Heart left ventricle (tissue), 16 donors: ENCODE measurements around the gene CCDC146. TPM values are rescaled to one million over a fixed set of nuclear protein-coding genes. Genes with fewer than 3 reads are reported as not detected.
A peak's percentile ranks its signal among the peaks of the same experiment; 100 is the strongest.

ENCODE experiments used
- ATAC-seq, 4 donors: fragments of 200-7000 bp; cut with Tn5 transposase; one replicate each; pipeline ENCODE4 v1.9.1; 2020 to 2022; ENCODE audit warnings: moderate library complexity in 4 of 4, mild to moderate bottlenecking in 3 of 4, moderate number of reproducible peaks in 1 of 4
- DNase-seq, 5 donors: peaks; one replicate each; pipeline ENCODE4 v3.0.0-alpha.2; 2020
- H3K27ac ChIP-seq, 12 donors: fragments of 200-600 bp; sonication (generic) in 4 of 12; one replicate each; pipeline versions ENCODE4 v1.5.0 to v1.8.0; 2016 to 2022; ENCODE audit warnings: mild to moderate bottlenecking in 2 of 12
- H3K27me3 ChIP-seq, 9 donors: fragments of 200-600 bp; sonication (generic) in 2 of 9; one replicate each; pipeline versions ENCODE4 v1.5.1 to v1.8.0; 2016 to 2022; ENCODE audit warnings: mild to moderate bottlenecking in 3 of 9
- H3K36me3 ChIP-seq, 9 donors: fragments of 200-600 bp; sonication (generic) in 2 of 9; one replicate each; pipeline versions ENCODE4 v1.5.0 to v1.8.0; 2018 to 2022; ENCODE audit warnings: mild to moderate bottlenecking in 2 of 9
- H3K4me1 ChIP-seq, 12 donors: fragments of 200-600 bp; sonication (generic) in 4 of 12; one replicate each; pipeline versions ENCODE4 v1.5.0 to v1.8.0; 2016 to 2022; ENCODE audit warnings: mild to moderate bottlenecking in 3 of 12
- H3K4me3 ChIP-seq, 12 donors: fragments of 200-600 bp; sonication (generic) in 4 of 12; one replicate each; pipeline versions ENCODE4 v1.5.0 to v1.8.0; 2017 to 2022; ENCODE audit warnings: mild to moderate bottlenecking in 9 of 12, moderate library complexity in 4 of 12
- H3K9me3 ChIP-seq, 12 donors: fragments of 200-600 bp; sonication (generic) in 4 of 12; one replicate each; pipeline versions ENCODE4 v1.5.0 to v1.8.0; 2016 to 2022; ENCODE audit warnings: mild to moderate bottlenecking in 1 of 12
- CTCF ChIP-seq, 12 donors: fragments of 200-600 bp; sonication (generic) in 4 of 12; IDR thresholded peaks; one replicate each; pipeline versions ENCODE4 v1.5.0 to v1.8.0; 2018 to 2022; ENCODE audit warnings: antibody characterized with exemption in 12 of 12, mild to moderate bottlenecking in 5 of 12
- POLR2A ChIP-seq, 2 donors: fragments of 450-650 bp; IDR thresholded peaks; one replicate each; pipeline ENCODE4 v1.6.1; 2017; ENCODE audit warnings: antibody characterized with exemption in 2 of 2, mild to moderate bottlenecking in 2 of 2, moderate library complexity in 2 of 2
- WGBS, 4 donors: extraction: QIAGEN DNeasy Blood & Tissue Kit in 2 of 4; methylation state at CpG; one replicate each; pipeline versions ENCODE4 v1.1.5 to v1.1.7; 2013 to 2018; 5-methylcytosine and 5-hydroxymethylcytosine counted together
- intact Hi-C, 10 donors: fragments of 100-400 bp; cut with DNase I; formaldehyde crosslinking; loops; one replicate each; pipeline versions ENCODE4 v1.11.1 to v1.14.2; 2022
- polyA plus RNA-seq, 2 donors: library from polyadenylated mRNA; stranded (reverse); fragments of 200-250 nt; gene quantifications; one replicate each; pipeline ENCODE4 v1.2.3, GENCODE V29; 2013
- total RNA-seq, 9 donors: library from RNA; depleted of rRNA in 2 of 9; stranded (reverse); fragments of >200 nt in 2 of 9; fragmentation: NEBNext Ultra II Directional in 3 of 9; extraction: Animal tissue kit (Norgen Biotek cat#: 25700) in 3 of 9; gene quantifications; one replicate each; pipeline versions ENCODE4 v1.1.0 to v1.2.4, GENCODE V29; 2016 to 2023
- donor health status: ischemic (EF 13 %, LVEDD 7.1; RV severe dilation, severe dysfunction).
- donor health status: healthy with polysubstance abuse.
- donor health status: DM: no; HTN: yes; CAD: no.
- donor health status: DM: no; HTN: no; CAD: no.
- donor health status: ischemic (EF 25% LVEDD 6.9; RV normal size, moderate dysfunction).
- donor health status: ischemic (EF 25% LVEDD 5.7; RV mildly dilated, moderate dysfunction).
- donor health status: healthy.
- donor health status: DM: yes; HTN: yes; CAD: no.
- donor health status: ischemic (EF 35%, LVEDD 5.7; RV mildly dilated, moderate dysfunction).
- donor health status: nonischemic (EF 11% LVEDD 7.7; RV severe dilation, severe dysfunction).
- donor health status: DM: yes; HTN: yes; CAD: no.
- donor health status: PGD.
- donor health status: ischemic (EF 29% LVEDD 5.4; RV normal size, mild dysfunction).
- donor health status: nonischemic (EF 23%, LVEDD 6.1; RV moderate dilation, normal function).

Gene CCDC146
- total and polyA plus RNA-seq, 11 donors, result 2.1 to 13.3 (median 6.6) TPM

- intact Hi-C loops, result loop anchor here in 1 of 10 donors (10.0 kb wide), 1 partner anchor 213 kb away; the partner anchor contains the start of gene CCDC146
- ATAC-seq (peak in 1 of 4 donors; percentile 70), DNase-seq (no peak)
- Histone ChIP-seq H3K4me3 (no peak overlapping the region), H3K36me3 (no peaks in the 10 kb centered on the region), H3K27me3 (no peaks in the 10 kb centered on the region), H3K27ac (peak overlapping the region in 9 of 12 donors; percentile 3 to 69 (median 48)), H3K9me3 (no peaks in the 10 kb centered on the region), H3K4me1 (peaks cover 0 to 33% (median 7%) of the 10 kb centered on the region in 12 donors)
- 58 to 75% (median 69%) methylated on average over 4 of the region's 4 CpGs for WGBS, 4 donors
- no peak for TF ChIP-seq CTCF (IDR thresholded peaks at IDR 0.05)
- TF ChIP-seq POLR2A (IDR thresholded peaks at IDR 0.05), result no peak
Measured at GRCh38 chr7:77338260-77338659, 215.8 kb downstream of the CCDC146 start.

GRCh38 chr7:77338883-77339629 is 216.6 kb downstream of the CCDC146 start:
- Histone ChIP-seq H3K4me3 (no peak overlapping the region), H3K36me3 (no peaks in the 10 kb centered on the region), H3K9me3 (no peaks in the 10 kb centered on the region), H3K4me1 (peaks cover 0 to 33% (median 7%) of the 10 kb centered on the region in 12 donors), H3K27me3 (no peaks in the 10 kb centered on the region), H3K27ac (peak overlapping the region in 2 of 12 donors; percentile 49 to 69)
- TF ChIP-seq POLR2A (IDR thresholded peaks at IDR 0.05) (no peak), CTCF (IDR thresholded peaks at IDR 0.05) (no peak)
- intact Hi-C loops, result loop anchor here in 1 of 10 donors (10.0 kb wide), 1 partner anchor 214 kb away; the partner anchor contains the start of gene CCDC146
- DNase-seq (no peak), ATAC-seq (peak in 1 of 4 donors; percentile 18)
- 74 to 94% (median 81%) methylated on average over 5 of the region's 5 CpGs for WGBS, 4 donors

- ATAC-seq (no peak), DNase-seq (no peak)
- H3K36me3 ChIP-seq, result no peaks in the 10 kb centered on the region
- TF ChIP-seq CTCF (IDR thresholded peaks at IDR 0.05) (no peak), POLR2A (IDR thresholded peaks at IDR 0.05) (no peak)
- peaks cover 0 to 33% (median 7%) of the 10 kb centered on the region in 12 donors for H3K4me1 ChIP-seq
- intact Hi-C loops, result loop anchor here in 2 of 10 donors (5.0 to 10.0 kb wide), 2 partner anchors 47 to 215 kb away; partner anchors contain the start of gene CCDC146 (in 1 of the 2)
- no peak overlapping the region for H3K27ac ChIP-seq
- H3K9me3 ChIP-seq, result no peaks in the 10 kb centered on the region
- H3K27me3 ChIP-seq, result no peaks in the 10 kb centered on the region
- WGBS, 4 donors, result 81 to 90% (median 82%) methylated on average over 5 of the region's 5 CpGs
- H3K4me3 ChIP-seq, result no peak overlapping the region
Measured at GRCh38 chr7:77339726-77340125, 217.3 kb downstream of the CCDC146 start.

Other genes with a start within 250 kb of the CCDC146 start
- not detected for gene SPDYE17, start 90.3 kb upstream of the CCDC146 start, total RNA-seq
- not detected for gene SPDYE17, start 90.3 kb upstream of the CCDC146 start, polyA plus RNA-seq
- gene SPDYE18, start 60.1 kb upstream of the CCDC146 start, total RNA-seq, result under 1 TPM in 6 of 9 donors, not detected in 3; 0.40 to 0.74 (median 0.54) TPM
- gene SPDYE18, start 60.1 kb upstream of the CCDC146 start, polyA plus RNA-seq, result 1 to 10 TPM in 1 of 2 donors, under 1 TPM in 1; 0.21 to 1.0 TPM
- gene FGL2, start 77.2 kb downstream of the CCDC146 start, total RNA-seq, result 10 to 100 TPM in 4 of 9 donors, 1 to 10 TPM in 5; 7.3 to 56.9 (median 9.2) TPM
- gene FGL2, start 77.2 kb downstream of the CCDC146 start, polyA plus RNA-seq, result 1 to 10 TPM; 2.5 to 5.3 TPM